Stimulated activated CD8-positive, alpha-beta memory T cell treated with anti-CD3 and anti-CD28 coated beads, Interleukin-7, amount 100 ng/mL, for 24 hours (primary cell): ENCODE measurements around the gene FTCD.

Source experiments
- DNase-seq: peaks from one replicate; pipeline ENCODE4 v3.0.0-alpha.2; 2020; ENCODE audit warnings: low read depth

FTCD gene

DNA sequence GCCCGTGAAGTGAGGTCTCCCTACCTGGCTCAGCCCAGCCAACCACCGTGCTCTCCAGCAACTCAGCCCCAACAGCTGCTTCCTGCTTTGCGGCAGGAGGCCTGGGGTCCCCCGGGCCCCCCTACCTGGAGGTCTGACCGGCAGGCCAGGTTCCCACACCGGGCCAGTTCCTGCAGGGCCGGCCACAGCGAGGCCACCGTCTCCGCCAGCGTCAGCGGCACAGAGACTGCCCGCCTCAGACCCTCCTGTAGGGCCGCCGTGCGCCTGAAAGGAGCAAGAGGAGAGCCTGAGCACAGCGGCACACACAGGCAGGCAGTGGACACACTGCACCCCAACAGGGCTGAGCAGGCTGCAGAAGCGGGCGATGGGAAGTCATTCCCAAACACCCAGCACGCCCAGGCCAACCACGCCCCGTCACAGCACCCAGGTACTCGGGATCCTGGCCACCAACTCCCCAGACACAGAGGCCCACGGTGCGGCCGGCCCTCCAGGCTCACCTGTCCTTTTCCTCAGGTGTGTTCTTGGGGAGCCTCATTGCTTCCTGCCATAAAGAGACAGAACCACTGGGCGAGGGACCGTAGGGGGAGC lies 16.9 kb downstream of the FTCD start:
- no peak for DNase-seq

DNA sequence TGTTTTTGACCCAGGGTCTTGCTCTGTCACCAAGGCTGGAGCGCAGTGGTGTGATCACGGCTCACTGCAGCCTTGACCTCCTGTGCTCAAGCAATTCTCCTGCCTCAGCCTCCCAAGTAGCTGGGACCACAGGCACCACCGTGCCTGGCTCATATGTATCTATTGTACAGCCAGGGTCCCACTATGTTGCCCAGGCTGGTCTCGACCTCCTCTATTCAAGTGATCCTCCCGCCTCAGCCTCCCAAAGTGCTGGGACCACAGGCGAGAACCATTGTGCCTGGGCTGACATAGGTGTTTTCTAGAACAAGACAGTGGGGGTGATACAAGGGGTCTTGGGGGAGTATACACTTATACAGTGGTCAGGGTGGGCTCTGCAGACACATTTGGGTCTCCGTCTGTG lies 17.5 kb downstream of the FTCD start:
- DNase-seq = no peak

DNA sequence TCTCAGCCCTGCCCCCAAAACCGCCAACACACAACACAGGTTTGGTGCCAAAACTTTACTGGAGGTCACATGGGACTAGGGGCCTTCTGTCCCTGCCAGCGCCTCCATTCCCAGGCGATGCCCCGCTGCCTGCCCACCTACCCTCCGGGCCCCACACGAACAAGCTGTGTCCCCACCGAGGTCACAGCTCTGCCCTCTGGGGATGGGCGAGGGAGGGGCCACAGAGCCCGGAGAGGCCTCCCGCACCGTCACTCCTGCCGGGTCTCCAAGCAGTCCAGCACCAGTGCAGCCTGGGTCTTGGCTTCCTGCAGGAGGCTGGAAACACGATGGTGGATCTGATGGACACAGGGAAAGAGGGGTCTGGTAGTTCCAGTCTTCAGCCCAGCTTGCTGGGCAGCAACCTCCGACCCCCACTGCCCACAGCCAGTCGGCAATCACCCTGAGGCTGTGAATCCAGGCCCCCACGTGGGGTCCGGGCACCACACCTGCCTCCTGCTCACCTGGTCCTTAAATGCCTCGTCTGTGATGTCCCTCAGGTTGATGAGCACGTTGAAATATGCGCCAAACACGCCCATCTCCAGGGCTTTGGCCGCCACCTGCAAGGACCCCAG lies 18.5 kb downstream of the FTCD start:
- DNase-seq = no peak

DNA sequence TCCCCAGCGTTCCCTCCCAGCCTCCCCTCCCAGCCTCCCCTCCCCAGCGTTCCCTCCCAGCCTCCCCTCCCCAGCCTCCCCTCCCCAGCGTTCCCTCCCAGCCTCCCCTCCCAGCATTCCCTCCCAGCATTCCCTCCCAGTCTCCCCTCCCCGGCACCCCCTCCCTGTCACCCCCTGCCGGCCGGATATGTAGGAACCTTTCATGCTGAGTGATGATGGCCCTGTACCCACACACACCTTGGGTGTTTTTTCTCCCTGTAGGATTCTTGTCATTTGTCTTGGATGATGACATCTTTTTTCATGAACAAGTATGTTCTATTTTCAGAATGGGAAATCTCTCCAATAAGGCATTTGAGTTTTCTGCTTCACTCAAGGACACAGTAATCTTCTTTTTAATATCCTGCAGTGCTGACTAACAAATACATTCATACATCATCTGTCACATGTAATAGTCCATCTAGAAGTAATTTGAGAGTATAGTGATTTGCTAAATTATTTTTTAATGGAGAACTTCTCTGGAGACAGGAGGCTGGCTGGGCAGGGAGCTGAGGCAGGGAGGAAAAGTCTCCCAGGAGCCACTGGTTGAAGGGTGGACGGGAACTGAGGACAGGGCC lies 19.5 kb downstream of the FTCD start:
- no peak for DNase-seq

DNA sequence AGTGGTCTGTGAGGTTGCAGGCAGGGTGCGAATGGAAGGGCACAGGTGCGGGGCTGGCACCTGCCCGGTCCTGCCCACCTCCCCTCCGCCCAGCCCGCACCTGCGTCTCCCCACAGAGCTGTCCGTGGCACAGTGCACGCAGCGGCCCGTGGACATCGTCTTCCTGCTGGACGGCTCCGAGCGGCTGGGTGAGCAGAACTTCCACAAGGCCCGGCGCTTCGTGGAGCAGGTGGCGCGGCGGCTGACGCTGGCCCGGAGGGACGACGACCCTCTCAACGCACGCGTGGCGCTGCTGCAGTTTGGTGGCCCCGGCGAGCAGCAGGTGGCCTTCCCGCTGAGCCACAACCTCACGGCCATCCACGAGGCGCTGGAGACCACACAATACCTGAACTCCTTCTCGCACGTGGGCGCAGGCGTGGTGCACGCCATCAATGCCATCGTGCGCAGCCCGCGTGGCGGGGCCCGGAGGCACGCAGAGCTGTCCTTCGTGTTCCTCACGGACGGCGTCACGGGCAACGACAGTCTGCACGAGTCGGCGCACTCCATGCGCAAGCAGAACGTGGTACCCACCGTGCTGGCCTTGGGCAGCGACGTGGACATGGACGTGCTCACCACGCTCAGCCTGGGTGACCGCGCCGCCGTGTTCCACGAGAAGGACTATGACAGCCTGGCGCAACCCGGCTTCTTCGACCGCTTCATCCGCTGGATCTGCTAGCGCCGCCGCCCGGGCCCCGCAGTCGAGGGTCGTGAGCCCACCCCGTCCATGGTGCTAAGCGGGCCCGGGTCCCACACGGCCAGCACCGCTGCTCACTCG lies 23.3 kb downstream of the FTCD start:
- DNase-seq = no peak

DNA sequence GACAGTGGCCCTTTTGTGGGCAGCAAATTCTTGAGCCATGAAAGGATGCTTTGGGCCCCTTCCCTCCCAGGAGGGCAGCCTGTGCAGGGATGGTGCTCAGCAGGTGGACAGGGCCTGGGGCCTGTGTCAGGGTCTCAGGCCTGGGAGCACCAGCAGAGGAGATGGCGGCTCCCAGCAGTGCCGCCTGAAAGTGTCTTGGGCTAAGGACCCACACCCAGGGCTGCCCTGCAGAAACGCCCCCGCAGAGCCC lies 23.9 kb downstream of the FTCD start:
- no peak for DNase-seq

DNA sequence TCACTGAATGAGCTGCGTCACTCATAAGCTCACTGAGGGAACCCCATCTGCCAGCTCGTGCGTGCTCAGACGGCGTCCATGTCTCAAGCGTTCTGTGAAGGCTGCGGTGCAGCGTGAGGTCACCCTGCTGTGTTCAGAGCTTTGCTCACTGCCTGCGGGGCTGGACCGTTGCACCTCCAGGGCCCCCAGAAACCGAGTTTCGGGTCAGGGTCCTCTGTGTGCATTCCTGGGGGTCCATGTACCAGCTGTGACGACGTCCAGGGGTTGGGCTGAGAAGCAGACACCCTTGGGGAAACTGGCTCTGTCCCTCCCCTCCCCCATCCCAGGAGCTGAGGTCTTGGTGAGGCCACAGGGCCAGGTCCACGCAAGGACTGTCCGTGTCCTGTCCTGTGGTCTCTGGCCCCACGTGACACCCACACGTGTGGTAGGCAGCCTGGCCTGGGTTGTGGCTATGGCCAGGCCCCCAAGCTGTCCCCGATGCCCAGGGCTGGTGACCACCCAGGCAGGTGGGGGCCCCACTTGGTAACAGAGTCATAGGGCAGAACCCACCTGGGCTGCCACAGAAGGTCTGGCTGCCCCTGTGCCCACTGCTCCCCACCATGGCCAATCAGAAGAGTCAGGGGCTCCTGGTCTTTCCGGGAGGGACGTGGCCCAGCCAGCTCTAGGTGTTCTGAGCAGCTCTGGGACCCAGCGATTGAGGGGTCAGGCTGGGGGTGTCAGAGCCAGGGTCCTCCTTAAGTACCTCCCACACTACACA lies 24.4 kb downstream of the FTCD start:
- no peak for DNase-seq

DNA sequence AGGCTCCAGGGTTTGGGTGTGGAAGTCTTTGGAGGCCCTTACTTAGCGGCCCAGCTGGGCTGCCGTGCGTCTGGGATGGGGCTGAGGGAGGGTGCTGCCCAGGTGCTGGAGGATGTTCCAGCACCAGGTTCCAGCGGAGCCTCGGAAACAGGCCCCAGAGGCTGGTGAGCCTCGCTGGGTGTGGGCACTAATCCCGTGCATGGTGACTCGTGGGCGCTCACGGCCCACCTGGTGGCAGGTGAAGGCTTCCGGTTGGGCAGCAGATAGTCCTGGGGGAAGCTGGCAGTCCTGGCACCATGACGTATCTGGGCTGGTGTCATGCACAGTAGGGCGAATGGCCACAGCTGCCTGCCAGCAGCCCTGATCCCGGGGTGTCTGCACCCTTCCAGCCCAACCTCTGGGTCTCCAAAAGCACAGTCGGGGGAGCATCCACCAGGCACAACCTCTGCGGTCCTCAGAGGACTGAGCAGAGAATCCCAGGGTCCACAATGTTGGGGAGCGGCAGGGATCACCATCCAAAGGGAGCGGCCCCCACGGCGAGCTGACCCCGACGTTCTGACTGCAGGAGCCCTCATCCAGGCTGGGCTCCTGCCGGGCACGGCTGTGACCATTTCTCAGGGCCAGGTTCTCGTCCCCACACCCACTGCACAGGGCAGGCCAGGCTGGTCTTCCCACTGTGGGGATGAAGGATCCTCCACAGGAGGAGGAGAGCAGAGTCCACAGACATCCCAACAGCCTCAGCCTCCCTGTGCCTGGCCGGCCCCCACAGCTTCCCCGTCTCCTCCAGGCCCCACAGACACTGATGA lies 25.3 kb downstream of the FTCD start:
- DNase-seq = no peak

DNA sequence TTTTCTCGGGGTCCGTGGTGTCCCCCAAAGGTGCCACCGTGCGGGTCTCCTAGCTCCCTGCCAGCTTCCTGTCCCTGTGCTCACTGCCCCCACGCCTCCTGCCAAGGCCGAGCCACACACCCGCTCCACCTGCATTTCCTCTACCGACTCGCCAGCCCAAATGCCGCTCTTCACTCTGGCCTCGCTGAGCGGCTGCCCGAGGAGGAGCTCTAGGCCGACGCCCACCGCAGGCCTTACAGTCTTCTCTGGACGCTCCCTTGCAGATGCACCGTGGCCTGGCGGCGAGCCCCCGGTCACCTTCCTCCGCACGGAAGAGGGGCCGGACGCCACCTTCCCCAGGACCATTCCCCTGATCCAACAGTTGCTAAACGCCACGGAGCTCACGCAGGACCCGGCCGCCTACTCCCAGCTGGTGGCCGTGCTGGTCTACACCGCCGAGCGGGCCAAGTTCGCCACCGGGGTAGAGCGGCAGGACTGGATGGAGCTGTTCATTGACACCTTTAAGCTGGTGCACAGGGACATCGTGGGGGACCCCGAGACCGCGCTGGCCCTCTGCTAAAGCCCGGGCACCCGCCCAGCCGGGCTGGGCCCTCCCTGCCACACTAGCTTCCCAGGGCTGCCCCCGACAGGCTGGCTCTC lies 26.3 kb downstream of the FTCD start:
- DNase-seq = no peak

DNA sequence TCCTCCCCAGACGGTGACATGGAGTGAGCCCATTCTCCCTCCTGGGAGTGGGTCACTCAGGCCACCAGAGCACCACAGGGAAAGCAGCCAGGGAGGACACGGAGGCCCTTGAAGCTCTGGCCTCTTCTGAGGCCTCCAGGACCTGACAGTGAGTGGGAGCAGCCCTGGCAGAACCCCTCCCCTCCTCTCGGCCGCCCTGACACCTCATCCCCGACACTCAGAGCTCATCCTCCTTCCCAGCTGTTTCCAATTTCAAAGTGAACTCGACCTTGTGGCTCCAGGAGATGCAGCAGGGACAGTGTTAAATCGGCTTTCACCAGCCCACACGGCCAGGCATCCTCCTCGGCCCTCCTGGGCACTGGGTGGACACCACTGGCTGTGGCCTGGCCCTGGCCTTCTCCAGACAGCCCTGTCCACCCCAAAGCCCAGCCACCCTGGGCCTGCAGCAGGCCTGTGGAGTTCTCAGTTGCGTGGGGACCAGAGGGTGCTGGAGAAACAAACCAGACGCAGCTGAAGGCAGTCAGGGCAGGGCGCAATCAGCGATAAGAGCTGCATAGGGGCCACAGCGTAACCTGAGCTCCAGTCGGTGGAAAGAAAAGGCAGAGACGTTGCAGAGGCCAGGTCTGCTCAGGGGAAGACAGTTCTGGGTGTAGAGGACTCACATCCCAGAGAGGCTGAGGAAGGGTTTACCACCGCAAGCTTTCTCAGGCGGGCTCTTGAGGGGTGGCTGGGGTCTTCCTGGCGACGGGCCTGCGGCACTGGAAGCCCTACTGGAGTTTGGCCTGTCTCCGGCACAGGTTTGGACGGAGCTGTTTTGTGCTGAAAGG lies 27.1 kb downstream of the FTCD start:
- DNase-seq = no peak

DNA sequence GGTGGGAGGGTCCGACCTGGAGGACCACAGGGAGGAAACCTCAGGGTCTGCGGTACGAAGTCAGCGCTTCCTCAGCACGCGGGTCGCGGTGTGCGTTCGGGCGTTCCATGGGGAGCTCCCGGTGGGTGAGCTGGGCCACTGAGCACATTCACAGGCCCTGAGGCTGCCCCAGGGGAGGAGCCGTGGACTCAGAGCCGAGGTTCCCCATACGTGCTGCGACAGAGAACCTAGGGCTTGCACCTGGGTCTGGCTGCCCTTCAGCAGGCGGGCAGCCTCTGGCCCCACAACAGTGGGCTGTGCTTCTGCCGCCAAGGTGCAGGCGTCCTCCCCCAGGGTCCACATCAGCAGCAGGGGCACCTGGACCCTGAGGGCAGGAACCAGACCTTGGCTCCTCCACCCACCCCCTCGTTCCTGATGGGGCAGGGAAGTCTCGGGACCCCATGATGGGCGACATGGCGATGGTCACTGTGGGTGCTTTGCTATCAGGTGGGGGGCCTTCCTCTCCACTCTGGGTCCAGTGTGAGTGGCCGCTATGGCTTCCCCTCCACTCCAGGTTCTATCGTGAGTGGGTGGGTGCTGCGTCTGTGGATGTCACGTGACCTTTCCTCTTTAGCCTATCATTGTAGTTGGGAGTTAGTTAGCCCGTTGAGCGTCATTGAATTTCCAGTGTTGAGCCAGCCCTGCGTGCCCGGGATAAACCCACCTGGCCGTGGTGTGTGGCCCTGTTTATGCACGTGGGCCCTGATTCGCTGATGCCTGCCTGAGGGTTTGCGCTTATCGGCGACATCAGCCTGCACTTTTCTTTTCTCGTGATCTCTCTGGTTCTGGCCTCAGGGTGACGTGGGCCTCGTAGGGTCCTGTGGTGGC lies 27.9 kb downstream of the FTCD start:
- DNase-seq = no peak

DNA sequence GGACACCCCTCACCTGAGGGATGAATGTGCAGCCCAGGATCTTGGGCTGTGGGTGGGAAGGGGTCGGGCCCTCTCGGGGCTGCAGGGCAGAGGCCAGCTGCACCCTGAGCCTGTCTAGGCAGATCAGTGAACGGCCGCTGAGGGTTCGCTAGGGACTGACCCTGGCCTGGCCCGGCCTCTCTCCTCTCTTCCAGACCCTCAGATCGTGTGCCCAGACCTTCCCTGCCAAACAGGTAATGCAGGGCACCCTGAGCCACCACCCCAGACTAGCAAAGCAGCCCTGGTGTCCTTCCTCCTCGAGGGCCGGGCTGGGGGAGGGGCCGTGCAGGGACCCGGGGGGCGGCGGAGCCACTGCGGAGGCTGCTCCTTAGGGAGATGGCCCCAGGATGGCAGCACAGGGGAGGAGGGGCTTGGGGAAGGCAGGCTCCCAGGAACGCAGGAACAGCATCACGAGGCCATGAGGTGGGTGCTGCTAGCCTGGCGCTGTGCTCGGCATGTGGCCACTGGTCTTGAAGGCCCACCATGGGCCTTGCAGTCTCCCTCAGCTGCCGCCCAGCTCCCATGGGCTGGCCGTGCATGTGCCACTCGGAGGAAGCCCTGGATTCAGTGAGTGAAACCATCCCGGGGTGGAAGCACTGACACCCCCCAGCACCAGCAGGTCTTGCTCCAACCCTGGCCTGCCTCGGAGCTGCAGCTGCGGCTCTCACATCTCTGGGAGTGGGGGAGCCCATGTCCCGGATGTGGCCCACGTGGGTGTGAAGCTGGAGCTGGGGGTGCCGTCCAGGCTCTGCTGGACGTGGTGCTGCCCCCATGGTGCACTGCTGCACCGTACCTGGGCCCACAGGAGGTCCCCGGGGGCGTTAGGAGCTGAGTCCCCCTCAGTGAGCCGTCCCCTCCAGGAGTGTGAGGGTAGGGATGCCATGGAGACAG lies 28.8 kb downstream of the FTCD start:
- no peak for DNase-seq

DNA sequence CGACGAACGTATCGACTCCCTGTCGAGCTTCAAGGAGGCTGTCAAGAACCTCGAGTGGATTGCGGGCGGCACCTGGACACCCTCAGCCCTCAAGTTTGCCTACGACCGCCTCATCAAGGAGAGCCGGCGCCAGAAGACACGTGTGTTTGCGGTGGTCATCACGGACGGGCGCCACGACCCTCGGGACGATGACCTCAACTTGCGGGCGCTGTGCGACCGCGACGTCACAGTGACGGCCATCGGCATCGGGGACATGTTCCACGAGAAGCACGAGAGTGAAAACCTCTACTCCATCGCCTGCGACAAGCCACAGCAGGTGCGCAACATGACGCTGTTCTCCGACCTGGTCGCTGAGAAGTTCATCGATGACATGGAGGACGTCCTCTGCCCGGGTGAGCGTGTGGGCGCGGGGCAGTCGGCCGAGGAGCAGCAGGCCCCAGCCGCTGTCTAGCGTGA lies 29.5 kb downstream of the FTCD start:
- DNase-seq = no peak

DNA sequence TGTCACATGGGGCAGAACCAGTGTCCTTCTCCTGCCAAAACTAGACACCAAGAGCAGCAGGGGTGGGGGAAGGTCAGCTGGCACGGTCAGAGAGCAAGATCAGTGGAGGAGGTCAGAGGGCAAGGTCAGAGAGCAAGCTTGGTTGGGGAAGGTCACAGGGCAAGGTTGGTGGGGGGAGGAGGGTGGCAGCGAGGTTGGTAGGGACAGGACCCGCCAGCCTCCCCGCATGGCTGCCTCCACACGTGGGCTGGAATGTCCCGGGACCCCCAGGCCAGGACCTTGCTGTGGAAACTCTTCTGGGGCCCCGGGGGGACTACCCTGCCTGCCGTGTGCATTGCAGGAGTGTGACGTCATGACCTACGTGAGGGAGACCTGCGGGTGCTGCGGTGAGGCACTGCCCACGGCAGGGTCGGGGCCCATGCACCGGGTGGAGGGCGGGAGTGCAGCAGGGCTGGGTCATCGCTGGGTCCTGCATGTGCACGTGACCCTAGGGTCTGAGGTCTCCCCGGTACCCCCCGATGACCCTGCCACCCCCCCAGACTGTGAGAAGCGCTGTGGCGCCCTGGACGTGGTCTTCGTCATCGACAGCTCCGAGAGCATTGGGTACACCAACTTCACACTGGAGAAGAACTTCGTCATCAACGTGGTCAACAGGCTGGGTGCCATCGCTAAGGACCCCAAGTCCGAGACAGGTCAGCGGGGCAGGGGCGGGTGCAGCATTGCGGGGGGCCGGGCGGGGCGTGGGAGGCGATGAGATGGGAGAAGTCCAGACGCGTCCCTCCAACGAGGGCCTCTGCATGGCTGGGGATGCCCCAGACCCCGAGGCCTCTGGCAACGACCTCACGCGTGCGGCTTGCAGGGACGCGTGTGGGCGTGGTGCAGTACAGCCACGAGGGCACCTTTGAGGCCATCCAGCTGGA lies 30.2 kb downstream of the FTCD start:
- no peak for DNase-seq

DNA sequence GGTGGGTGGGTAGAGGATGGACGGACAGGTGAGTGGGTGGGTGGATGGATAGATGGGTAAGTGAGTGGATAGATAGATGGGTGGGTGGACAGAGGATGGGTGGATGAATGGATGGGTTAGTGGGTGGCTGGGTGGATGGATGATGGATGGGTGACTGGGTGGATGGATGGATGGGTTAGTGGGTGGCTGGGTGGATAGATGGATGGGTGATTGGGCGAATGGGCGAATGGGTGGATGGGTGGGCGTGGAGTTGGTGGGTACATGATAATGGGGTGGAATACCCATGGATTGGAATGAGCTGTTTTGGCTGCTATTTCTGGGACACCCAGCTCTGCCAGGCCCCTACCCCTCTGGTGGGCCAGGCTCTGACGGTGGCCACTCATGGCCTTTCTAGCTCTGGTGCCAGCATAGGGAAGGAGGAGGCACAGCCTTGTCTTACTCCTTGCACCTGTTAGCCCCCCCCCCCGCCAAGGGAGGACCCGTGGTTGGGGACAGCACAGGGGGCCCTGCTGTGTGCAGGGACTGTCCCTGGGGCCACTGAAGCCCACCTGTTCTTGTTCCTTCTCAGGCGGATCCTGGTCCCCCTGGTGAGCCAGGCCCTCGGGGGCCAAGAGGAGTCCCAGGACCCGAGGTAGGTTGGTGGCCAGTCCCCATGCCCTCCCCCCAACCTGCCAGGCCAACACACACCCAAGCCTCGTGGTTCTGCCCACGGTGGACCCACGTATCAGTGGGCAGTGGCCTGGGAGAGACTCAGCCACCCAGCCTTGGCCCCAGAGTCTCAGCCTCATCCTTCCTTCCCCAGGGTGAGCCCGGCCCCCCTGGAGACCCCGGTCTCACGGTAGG lies 31.1 kb downstream of the FTCD start:
- DNase-seq = no peak
